Measurements from ENCODE around the gene MCFD2. TPM values are rescaled to one million over a fixed set of nuclear protein-coding genes. Genes with fewer than 3 reads are reported as not detected.

The MCFD2 gene
- total RNA-seq, 4 donors from 2014 or later: 61.9 to 89.5 (median 74.2) TPM

- H3K27me3 ChIP-seq: no peaks in the 10 kb centered on the region
- intact Hi-C loops (cut with DNase I): no loop called here
- TF ChIP-seq POLR2AphosphoS5 (IDR thresholded peaks at IDR 0.05) (no peak), EP300 (IDR thresholded peaks at IDR 0.05) (no peak), POLR2A (IDR thresholded peaks at IDR 0.05; ENCODE audit: low read depth) (no peak), CTCF (IDR thresholded peaks at IDR 0.05) (no peak)
- H3K27ac ChIP-seq (replicated peaks in 1 of 4): no peak overlapping the region
- peaks cover 15 to 43% (median 36%) of the 10 kb centered on the region in 4 donors for H3K36me3 ChIP-seq
- H3K4me1 ChIP-seq: peaks cover 0 to 7% (median 0%) of the 10 kb centered on the region in 4 donors
- H3K9me3 ChIP-seq: no peaks in the 10 kb centered on the region
- no peak overlapping the region for H3K4me3 ChIP-seq
- DNase-seq (ENCODE audit: extremely low spot score): no peak
Measured at GRCh38 chr2:46902465-46902864, 13.1 kb downstream of the MCFD2 start.

- intact Hi-C loops (cut with DNase I): no loop called here
- Histone ChIP-seq H3K9me3 (no peaks in the 10 kb centered on the region), H3K27ac (replicated peaks in 1 of 4) (no peak overlapping the region), H3K36me3 (peaks cover 7 to 34% (median 27%) of the 10 kb centered on the region in 4 donors), H3K27me3 (no peaks in the 10 kb centered on the region), H3K4me3 (no peak overlapping the region), H3K4me1 (peaks cover 0 to 7% (median 0%) of the 10 kb centered on the region in 4 donors)
- 78% methylated on average over 2 of the region's 2 CpGs for WGBS
- no peak for DNase-seq (ENCODE audit: extremely low spot score)
- TF ChIP-seq EP300 (IDR thresholded peaks at IDR 0.05) (no peak), CTCF (IDR thresholded peaks at IDR 0.05) (no peak), POLR2A (IDR thresholded peaks at IDR 0.05; ENCODE audit: low read depth) (no peak), POLR2AphosphoS5 (IDR thresholded peaks at IDR 0.05) (no peak)
Measured at GRCh38 chr2:46901611-46902010, 14.0 kb downstream of the MCFD2 start.

- no peak for DNase-seq (ENCODE audit: extremely low spot score)
- peaks cover 5 to 24% (median 18%) of the 10 kb centered on the region in 4 donors for H3K36me3 ChIP-seq
- no peaks in the 10 kb centered on the region for H3K9me3 ChIP-seq
- WGBS: 87% methylated on average over 3 of the region's 3 CpGs
- H3K27ac ChIP-seq (replicated peaks in 1 of 4): no peak overlapping the region
- H3K4me1 ChIP-seq: peaks cover 0 to 7% (median 0%) of the 10 kb centered on the region in 4 donors
- no peak for TF ChIP-seq CTCF (IDR thresholded peaks at IDR 0.05)
- TF ChIP-seq POLR2AphosphoS5 (IDR thresholded peaks at IDR 0.05): no peak
- no peak for TF ChIP-seq POLR2A (IDR thresholded peaks at IDR 0.05; ENCODE audit: low read depth)
- no peak for TF ChIP-seq EP300 (IDR thresholded peaks at IDR 0.05)
- H3K27me3 ChIP-seq: no peaks in the 10 kb centered on the region
- no peak overlapping the region for H3K4me3 ChIP-seq
- intact Hi-C loops (cut with DNase I): no loop called here
Measured at GRCh38 chr2:46900381-46900780, 15.2 kb downstream of the MCFD2 start.

- no peak overlapping the region for H3K4me3 ChIP-seq
- H3K9me3 ChIP-seq: no peaks in the 10 kb centered on the region
- no peak overlapping the region for H3K27ac ChIP-seq (replicated peaks in 1 of 4)
- H3K4me1 ChIP-seq: peaks cover 0 to 7% (median 0%) of the 10 kb centered on the region in 4 donors
- no peak for DNase-seq (ENCODE audit: extremely low spot score)
- intact Hi-C loops (cut with DNase I): no loop called here
- TF ChIP-seq EP300 (IDR thresholded peaks at IDR 0.05) (no peak), CTCF (IDR thresholded peaks at IDR 0.05) (no peak)
- 92% methylated on average over 17 of the region's 17 CpGs for WGBS
- H3K27me3 ChIP-seq: no peaks in the 10 kb centered on the region
- peaks cover 0 to 11% (median 6%) of the 10 kb centered on the region in 4 donors for H3K36me3 ChIP-seq
Measured at GRCh38 chr2:46899053-46899452, 16.6 kb downstream of the MCFD2 start.

- H3K9me3 ChIP-seq: no peaks in the 10 kb centered on the region
- no peak overlapping the region for H3K4me3 ChIP-seq
- DNase-seq (ENCODE audit: extremely low spot score): no peak
- H3K36me3 ChIP-seq: peaks cover 0 to 6% (median 0%) of the 10 kb centered on the region in 4 donors
- TF ChIP-seq CTCF (IDR thresholded peaks at IDR 0.05): no peak
- no peak for TF ChIP-seq EP300 (IDR thresholded peaks at IDR 0.05)
- no peak for TF ChIP-seq POLR2AphosphoS5 (IDR thresholded peaks at IDR 0.05)
- no peak for TF ChIP-seq POLR2A (IDR thresholded peaks at IDR 0.05; ENCODE audit: low read depth)
- 92% methylated on average over 5 of the region's 5 CpGs for WGBS
- H3K27ac ChIP-seq (replicated peaks in 1 of 4): no peak overlapping the region
- H3K27me3 ChIP-seq: no peaks in the 10 kb centered on the region
- intact Hi-C loops (cut with DNase I): no loop called here
- peaks cover 0 to 7% (median 0%) of the 10 kb centered on the region in 4 donors for H3K4me1 ChIP-seq
Measured at GRCh38 chr2:46898024-46898423, 17.6 kb downstream of the MCFD2 start.
